RPMI7951 (cell line): ENCODE results near the gene FAM24A. TPM values are rescaled to one million over a fixed set of nuclear protein-coding genes. Genes with fewer than 3 reads are reported as not detected.

Source experiments
- DNase-seq: peaks from one replicate; pipeline ENCODE4 v3.0.0-alpha.2; 2012; ENCODE audit warnings: low read depth
- total RNA-seq: library from RNA; depleted of rRNA; stranded (reverse); fragments of >200 nt; shearing (Covaris generic); gene quantifications from 2 replicates; pipeline ENCODE4 v1.2.3, GENCODE V29; 2014; rRNA removed

Gene FAM24A
- total RNA-seq, 1 experiment from 2014 or later, result not detected

GRCh38 chr10:122931088-122931906 lies 20.9 kb downstream of the FAM24A start:
- DNase-seq, result no peak

- no peak for DNase-seq
Measured at GRCh38 chr10:122939133-122939855, 28.9 kb downstream of the FAM24A start.

DNA sequence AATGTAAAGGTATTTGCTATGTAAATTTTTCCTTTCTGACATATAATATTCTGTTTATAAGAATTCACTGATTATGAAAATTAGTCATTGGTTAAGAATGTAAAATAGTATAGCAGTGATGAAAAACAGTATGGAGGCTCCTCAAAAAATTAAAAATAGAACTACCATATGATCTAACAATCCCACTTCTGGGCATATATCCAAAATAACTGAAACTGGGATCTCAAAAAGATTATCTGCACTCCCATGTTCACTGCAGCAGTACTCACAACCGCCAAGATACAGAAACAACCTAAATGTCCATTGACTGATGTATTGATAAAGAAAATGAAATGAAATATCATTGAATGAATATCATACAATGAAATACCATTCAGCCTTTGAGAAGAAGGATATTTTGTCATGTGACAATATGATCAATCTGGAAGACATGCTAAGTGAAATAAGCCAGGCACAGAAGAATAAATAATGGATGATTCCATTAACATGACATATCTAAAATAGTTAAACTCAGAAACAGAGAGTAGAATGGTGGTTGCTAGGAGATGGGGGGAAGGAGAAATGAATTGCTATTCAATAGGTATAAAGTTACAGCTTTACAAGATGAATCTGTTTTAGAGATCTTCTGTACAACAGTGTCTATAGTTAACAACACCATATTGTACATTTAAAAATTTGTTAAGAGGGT lies 29.6 kb downstream of the FAM24A start:
- DNase-seq, result peak; percentile 4

- no peak for DNase-seq
Measured at GRCh38 chr10:122949296-122949695, 38.9 kb downstream of the FAM24A start.

DNA sequence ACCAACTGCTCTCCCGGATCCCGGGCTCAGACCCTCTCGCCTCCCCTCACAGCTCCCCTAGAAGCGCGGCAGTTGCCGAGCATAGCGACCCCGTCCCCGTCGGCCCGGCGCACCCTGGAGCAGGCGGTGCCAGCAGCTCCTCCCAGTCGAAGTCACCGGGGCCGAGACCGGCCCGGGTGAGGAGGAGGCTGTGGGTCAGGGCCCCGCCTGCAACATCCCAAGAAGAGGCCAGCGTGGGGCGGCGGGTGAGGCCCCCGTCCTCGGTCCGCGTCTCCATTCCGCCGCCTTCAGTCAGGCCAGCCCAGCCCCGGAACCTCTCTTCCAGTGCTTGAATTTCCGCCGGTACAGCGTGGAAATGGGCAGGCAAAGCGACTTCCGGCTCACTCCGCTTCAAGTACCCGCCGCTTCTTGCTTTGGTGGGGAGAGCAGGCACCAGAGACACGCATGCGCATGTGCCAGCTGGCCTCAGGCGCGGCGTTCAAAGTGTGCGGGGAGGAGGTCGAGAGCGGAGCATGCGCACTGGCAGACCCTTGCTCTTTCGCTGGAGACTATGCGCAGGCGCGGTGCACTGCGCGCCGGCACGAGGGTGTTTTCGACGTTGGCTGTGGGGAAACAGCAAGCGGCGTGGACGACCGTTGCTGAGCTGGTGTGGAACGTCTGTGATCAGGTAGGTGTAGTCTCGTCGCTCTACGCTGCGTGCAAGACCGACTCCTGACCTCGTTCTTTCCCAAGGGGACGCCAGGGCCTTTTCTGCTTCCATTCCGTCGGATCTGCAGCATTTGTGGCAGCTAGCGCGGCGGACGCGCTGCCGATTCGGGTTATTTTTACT lies 43.7 kb downstream of the FAM24A start, which contains the start of gene C10orf88:
Gene C10orf88, minus strand, starts transcription at position 326 of the 829 bp plus-strand sequence. Its CDS starts 49 bp downstream, at position 277.
- peak; percentile 96 for DNase-seq

DNA sequence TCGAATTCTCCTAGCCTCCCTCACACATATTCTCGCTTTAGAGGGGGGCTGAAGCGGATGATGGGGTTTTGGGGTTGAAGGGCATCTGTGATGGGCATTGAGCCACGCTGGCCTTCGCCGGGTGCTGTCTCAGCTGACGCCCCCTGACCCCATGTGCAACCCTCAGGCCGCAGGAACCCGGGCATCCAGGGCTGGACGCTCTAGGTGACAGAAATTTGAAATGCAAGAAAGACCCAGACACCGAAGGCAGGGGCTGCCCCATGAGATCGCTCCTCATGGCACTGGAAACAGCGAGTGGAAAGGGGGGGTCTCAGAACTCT lies 44.3 kb downstream of the FAM24A start:
- DNase-seq, result no peak

- no peak for DNase-seq
Measured at GRCh38 chr10:122955892-122956291, 45.5 kb downstream of the FAM24A start.

DNA sequence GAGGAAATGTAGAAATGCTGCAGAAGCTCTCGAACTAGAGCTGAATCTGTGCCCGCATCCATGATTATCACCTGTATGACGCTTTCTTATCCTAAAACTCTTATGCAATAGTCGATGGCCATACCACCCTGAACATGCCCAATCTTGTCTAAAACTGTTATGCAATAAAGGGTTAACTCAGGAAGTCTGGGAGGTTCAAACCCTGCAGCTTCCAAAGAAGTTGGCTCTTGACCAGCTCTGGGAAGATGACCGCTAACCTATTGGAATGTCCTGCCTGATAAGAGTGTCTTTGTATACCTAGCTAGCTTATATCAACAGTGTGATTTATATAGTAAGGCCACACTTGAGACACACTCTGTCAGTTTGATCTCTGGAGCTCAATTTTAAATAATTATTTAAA lies 47.1 kb downstream of the FAM24A start:
- no peak for DNase-seq

GRCh38 chr10:122962405-122962804 lies 52.0 kb downstream of the FAM24A start:
- DNase-seq, result no peak

Other genes with a start within 250 kb of the FAM24A start
- gene C10orf120, start 210.8 kb upstream of the FAM24A start, total RNA-seq, result not detected in 2 replicates
- 0.48 and 0.59 TPM in 2 replicates for gene CUZD1, start 64.8 kb upstream of the FAM24A start, total RNA-seq
- gene FAM24B, start 31.0 kb upstream of the FAM24A start, total RNA-seq, result 3.4 and 5.9 TPM in 2 replicates
- gene C10orf88, start 43.6 kb downstream of the FAM24A start, total RNA-seq, result 6.1 and 6.4 TPM in 2 replicates
- 7.4 and 8.5 TPM in 2 replicates for gene PSTK, start 69.8 kb downstream of the FAM24A start, total RNA-seq
- 2.6 and 4.4 TPM in 2 replicates for gene IKZF5, start 98.2 kb downstream of the FAM24A start, total RNA-seq
- 3.8 and 4.2 TPM in 2 replicates for gene ACADSB, start 98.4 kb downstream of the FAM24A start, total RNA-seq
- not detected in 2 replicates for gene HMX3, start 225.4 kb downstream of the FAM24A start, total RNA-seq
- 0.10 TPM in 1 of 2 replicates, not detected in the other for gene HMX2, start 237.5 kb downstream of the FAM24A start, total RNA-seq
- 234 and 262 TPM in 2 replicates for gene BUB3, start 243.8 kb downstream of the FAM24A start, total RNA-seq